ENCODE measurements around the gene ACAD8.
"Not testable (repeated sequence)": the region's sequence is repeated elsewhere in the genome, so short reads cannot be mapped to it uniquely, and the experiment has no call there.

The ACAD8 gene

GRCh38 chr11:134267461-134267860 is 14.1 kb downstream of the ACAD8 start:
- no peak for DNase-seq (ENCODE audit: low read depth in 2 of 2)

- DNase-seq (ENCODE audit: low read depth in 2 of 2) = no peak
Measured at GRCh38 chr11:134267966-134268365, 14.6 kb downstream of the ACAD8 start.

- no peak for DNase-seq (ENCODE audit: low read depth in 2 of 2)
Measured at GRCh38 chr11:134270250-134270714, 16.9 kb downstream of the ACAD8 start.

- no peak for DNase-seq (ENCODE audit: low read depth in 2 of 2)
Measured at GRCh38 chr11:134271978-134272377, 18.6 kb downstream of the ACAD8 start.

- DNase-seq (ENCODE audit: low read depth in 2 of 2) = no peak
Measured at GRCh38 chr11:134272381-134273316, 19.3 kb downstream of the ACAD8 start.

- no peak for DNase-seq (ENCODE audit: low read depth in 2 of 2)
Measured at GRCh38 chr11:134273317-134273712, 19.9 kb downstream of the ACAD8 start.

- no peak for DNase-seq (ENCODE audit: low read depth in 2 of 2)
Measured at GRCh38 chr11:134275188-134275533, 21.8 kb downstream of the ACAD8 start.

GRCh38 chr11:134275534-134276395 is 22.4 kb downstream of the ACAD8 start, which contains the start of gene GLB1L3:
Gene GLB1L3, plus strand, starts transcription at chr11:134276379. Its CDS starts 362 bp downstream, at chr11:134276741.
- peak; percentile 68 for DNase-seq (ENCODE audit: low read depth in 2 of 2)

- no peak for DNase-seq (ENCODE audit: low read depth in 2 of 2)
Measured at GRCh38 chr11:134276396-134277182, 23.2 kb downstream of the ACAD8 start.

- no peak for DNase-seq (ENCODE audit: low read depth in 2 of 2)
Measured at GRCh38 chr11:134277183-134278001, 24.0 kb downstream of the ACAD8 start.

- DNase-seq (ENCODE audit: low read depth in 2 of 2) = no peak
Measured at GRCh38 chr11:134278356-134278755, 25.0 kb downstream of the ACAD8 start.

GRCh38 chr11:134281635-134282034 is 28.3 kb downstream of the ACAD8 start:
- DNase-seq (ENCODE audit: low read depth in 2 of 2) = not testable (repeated sequence)

GRCh38 chr11:134282121-134283045 is 29.0 kb downstream of the ACAD8 start:
- DNase-seq (ENCODE audit: low read depth in 2 of 2) = no peak

GRCh38 chr11:134283461-134284230 is 30.3 kb downstream of the ACAD8 start:
- no peak for DNase-seq (ENCODE audit: low read depth in 2 of 2)

- DNase-seq (ENCODE audit: low read depth in 2 of 2) = not testable (repeated sequence)
Measured at GRCh38 chr11:134284349-134284748, 31.0 kb downstream of the ACAD8 start.

- no peak for DNase-seq (ENCODE audit: low read depth in 2 of 2)
Measured at GRCh38 chr11:134287561-134287960, 34.2 kb downstream of the ACAD8 start.

- no peak for DNase-seq (ENCODE audit: low read depth in 2 of 2)
Measured at GRCh38 chr11:134288486-134288885, 35.1 kb downstream of the ACAD8 start.

GRCh38 chr11:134289167-134289566 is 35.8 kb downstream of the ACAD8 start:
- no peak for DNase-seq (ENCODE audit: low read depth in 2 of 2)

GRCh38 chr11:134289789-134290188 is 36.4 kb downstream of the ACAD8 start:
- DNase-seq (ENCODE audit: low read depth in 2 of 2) = no peak

Data from stimulated activated CD8-positive, alpha-beta memory T cell treated with anti-CD3 and anti-CD28 coated beads, Interleukin-7, amount 100 ng/mL, for 4 hours (primary cell).